ENCODE data around the gene MRPL2. TPM values are rescaled to one million over a fixed set of nuclear protein-coding genes. Genes with fewer than 3 reads are reported as not detected.

The MRPL2 gene
- total RNA-seq, 1 donor from 2014 or later, result 45.7 TPM

- no peak for TF ChIP-seq CTCF (conservative IDR thresholded peaks at IDR 0.05)
- Mint-ChIP-seq H3K27ac (ENCODE audit: unreplicated experiment) (no peak overlapping the region), H3K4me3 (no peak overlapping the region), H3K4me1 (no peaks in the 10 kb centered on the region), H3K36me3 (ENCODE audit: low read depth) (peaks cover 16% of the 10 kb centered on the region), H3K9me3 (no peaks in the 10 kb centered on the region), H3K27me3 (ENCODE audit: low read depth) (no peaks in the 10 kb centered on the region)
- DNase-seq (ENCODE audit: low read depth, low spot score), result no peak
Measured at GRCh38 chr6:43036712-43037111, 22.5 kb downstream of the MRPL2 start.

- peaks cover 16% of the 10 kb centered on the region for H3K36me3 Mint-ChIP-seq (ENCODE audit: low read depth)
- no peak for DNase-seq (ENCODE audit: low read depth, low spot score)
Measured at GRCh38 chr6:43035495-43036194, 23.6 kb downstream of the MRPL2 start.

GRCh38 chr6:43034190-43034525, 25.1 kb downstream of the MRPL2 start:
- TF ChIP-seq CTCF (conservative IDR thresholded peaks at IDR 0.05), result no peak
- no peaks in the 10 kb centered on the region for H3K4me1 Mint-ChIP-seq
- no peak overlapping the region for H3K4me3 Mint-ChIP-seq
- no peak for DNase-seq (ENCODE audit: low read depth, low spot score)
- peaks cover 23% of the 10 kb centered on the region for H3K36me3 Mint-ChIP-seq (ENCODE audit: low read depth)
- H3K27me3 Mint-ChIP-seq (ENCODE audit: low read depth), result no peaks in the 10 kb centered on the region
- H3K9me3 Mint-ChIP-seq, result no peaks in the 10 kb centered on the region
- no peak overlapping the region for H3K27ac Mint-ChIP-seq (ENCODE audit: unreplicated experiment)

More at GRCh38 chr6:43035495-43036194, 23.6 kb downstream of the MRPL2 start:
- TF ChIP-seq CTCF (conservative IDR thresholded peaks at IDR 0.05), result no peak
- no peak overlapping the region for H3K27ac Mint-ChIP-seq (ENCODE audit: unreplicated experiment)
- H3K4me1 Mint-ChIP-seq, result no peaks in the 10 kb centered on the region
- H3K27me3 Mint-ChIP-seq (ENCODE audit: low read depth), result no peaks in the 10 kb centered on the region
- H3K4me3 Mint-ChIP-seq, result no peak overlapping the region
- no peaks in the 10 kb centered on the region for H3K9me3 Mint-ChIP-seq

GRCh38 chr6:43033496-43034189, 25.6 kb downstream of the MRPL2 start:
- Mint-ChIP-seq H3K27me3 (ENCODE audit: low read depth) (no peaks in the 10 kb centered on the region), H3K27ac (ENCODE audit: unreplicated experiment) (no peak overlapping the region), H3K4me3 (peak overlapping the region; percentile 1), H3K4me1 (no peaks in the 10 kb centered on the region), H3K9me3 (no peaks in the 10 kb centered on the region), H3K36me3 (ENCODE audit: low read depth) (peaks cover 21% of the 10 kb centered on the region)
- TF ChIP-seq CTCF (conservative IDR thresholded peaks at IDR 0.05), result no peak
- DNase-seq (ENCODE audit: low read depth, low spot score), result no peak

- peaks cover 22% of the 10 kb centered on the region for H3K36me3 Mint-ChIP-seq (ENCODE audit: low read depth)
- H3K9me3 Mint-ChIP-seq, result no peaks in the 10 kb centered on the region
- TF ChIP-seq CTCF (conservative IDR thresholded peaks at IDR 0.05), result no peak
- H3K27me3 Mint-ChIP-seq (ENCODE audit: low read depth), result no peaks in the 10 kb centered on the region
- no peak overlapping the region for H3K27ac Mint-ChIP-seq (ENCODE audit: unreplicated experiment)
- H3K4me1 Mint-ChIP-seq, result peaks cover 4% of the 10 kb centered on the region
- no peak for DNase-seq (ENCODE audit: low read depth, low spot score)
- no peak overlapping the region for H3K4me3 Mint-ChIP-seq
Measured at GRCh38 chr6:43032326-43032725, 26.9 kb downstream of the MRPL2 start.
